Measurements from ENCODE around the gene ALG12.

- TF ChIP-seq CTCF (conservative IDR thresholded peaks at IDR 0.05; ENCODE audit: low read depth, low read length) (no peak), RAD21 (IDR thresholded peaks at IDR 0.05; ENCODE audit: low read length) (no peak), MAFK (IDR thresholded peaks at IDR 0.05; ENCODE audit: low read depth, low read length) (no peak), MXI1 (IDR thresholded peaks at IDR 0.05; ENCODE audit: borderline replicate concordance, low read depth, low read length) (0 out of 2 replicates have a peak, but pooled peaks have one; percentile 6), CHD1 (IDR thresholded peaks at IDR 0.05; ENCODE audit: low read depth, low read length) (no peak)
Observed at GRCh38 chr22:49961601-49962011, 43.4 kb upstream of the ALG12 start.

Data from IMR-90 (cell line).